ENCODE measurements around the gene CC2D2B.

CC2D2B gene

DNA sequence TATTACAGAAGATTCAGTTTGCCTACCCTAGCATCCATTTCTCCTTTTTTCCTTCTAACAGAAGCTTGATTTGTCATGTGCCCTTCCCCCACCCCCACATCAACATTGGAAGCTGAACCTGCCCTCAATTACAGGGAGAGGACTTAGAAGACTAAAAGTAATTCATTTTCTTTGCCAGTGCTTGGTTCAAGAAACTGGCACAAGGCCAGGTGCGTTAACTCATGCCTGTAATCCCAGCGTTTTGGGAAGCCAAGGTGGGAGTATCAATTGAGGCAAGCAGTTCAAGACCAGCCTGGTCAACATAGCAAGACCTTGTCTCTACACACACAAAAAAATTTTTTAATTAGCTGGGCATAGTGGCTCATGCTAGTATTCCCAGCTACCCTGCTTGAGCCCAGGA, 168.2 kb downstream of the CC2D2B start:
- H3K9me3 ChIP-seq (ENCODE audit: severe bottlenecking): no peaks in the 10 kb centered on the region
- DNase-seq: no peak

DNA sequence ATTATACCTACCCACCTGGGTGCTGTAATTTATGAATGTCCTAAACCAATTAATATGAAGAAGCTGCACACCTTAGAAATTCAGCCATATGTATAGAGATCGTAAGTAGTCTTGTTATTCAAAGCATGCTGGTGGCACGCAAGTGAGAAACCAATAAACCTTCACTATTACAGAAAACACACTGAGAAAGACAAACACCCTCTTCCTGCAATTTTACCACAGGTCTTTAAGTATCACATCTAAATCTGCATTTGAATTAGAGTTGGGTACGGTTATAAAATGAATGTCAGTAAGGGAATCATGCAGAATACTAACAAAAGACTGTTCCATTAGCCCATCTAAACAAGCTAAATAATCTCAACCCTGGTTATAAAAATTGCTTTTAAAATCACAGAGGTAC, 169.4 kb downstream of the CC2D2B start:
- no peaks in the 10 kb centered on the region for H3K36me3 ChIP-seq
- no peak overlapping the region for H3K4me3 ChIP-seq (ENCODE audit: low read depth, low read length)
- no peak overlapping the region for H3K27ac ChIP-seq
- TF ChIP-seq, protein P1, sequence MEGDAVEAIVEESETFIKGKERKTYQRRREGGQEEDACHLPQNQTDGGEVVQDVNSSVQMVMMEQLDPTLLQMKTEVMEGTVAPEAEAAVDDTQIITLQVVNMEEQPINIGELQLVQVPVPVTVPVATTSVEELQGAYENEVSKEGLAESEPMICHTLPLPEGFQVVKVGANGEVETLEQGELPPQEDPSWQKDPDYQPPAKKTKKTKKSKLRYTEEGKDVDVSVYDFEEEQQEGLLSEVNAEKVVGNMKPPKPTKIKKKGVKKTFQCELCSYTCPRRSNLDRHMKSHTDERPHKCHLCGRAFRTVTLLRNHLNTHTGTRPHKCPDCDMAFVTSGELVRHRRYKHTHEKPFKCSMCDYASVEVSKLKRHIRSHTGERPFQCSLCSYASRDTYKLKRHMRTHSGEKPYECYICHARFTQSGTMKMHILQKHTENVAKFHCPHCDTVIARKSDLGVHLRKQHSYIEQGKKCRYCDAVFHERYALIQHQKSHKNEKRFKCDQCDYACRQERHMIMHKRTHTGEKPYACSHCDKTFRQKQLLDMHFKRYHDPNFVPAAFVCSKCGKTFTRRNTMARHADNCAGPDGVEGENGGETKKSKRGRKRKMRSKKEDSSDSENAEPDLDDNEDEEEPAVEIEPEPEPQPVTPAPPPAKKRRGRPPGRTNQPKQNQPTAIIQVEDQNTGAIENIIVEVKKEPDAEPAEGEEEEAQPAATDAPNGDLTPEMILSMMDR (IDR thresholded peaks at IDR 0.05; ENCODE audit: low read depth, low read length): no peak
- H3K9me3 ChIP-seq (ENCODE audit: severe bottlenecking): no peaks in the 10 kb centered on the region
- no peak for DNase-seq
- H3K27me3 ChIP-seq (ENCODE audit: insufficient read depth, low read depth, severe bottlenecking): no peaks in the 10 kb centered on the region

More for the DNA sequence above, 168.2 kb downstream of the CC2D2B start:
- Histone ChIP-seq H3K27me3 (ENCODE audit: insufficient read depth, low read depth, severe bottlenecking) (no peaks in the 10 kb centered on the region), H3K36me3 (no peaks in the 10 kb centered on the region), H3K27ac (no peak overlapping the region), H3K4me3 (ENCODE audit: low read depth, low read length) (no peak overlapping the region)
- TF ChIP-seq, protein P1 (IDR thresholded peaks at IDR 0.05; ENCODE audit: low read depth, low read length): no peak

DNA sequence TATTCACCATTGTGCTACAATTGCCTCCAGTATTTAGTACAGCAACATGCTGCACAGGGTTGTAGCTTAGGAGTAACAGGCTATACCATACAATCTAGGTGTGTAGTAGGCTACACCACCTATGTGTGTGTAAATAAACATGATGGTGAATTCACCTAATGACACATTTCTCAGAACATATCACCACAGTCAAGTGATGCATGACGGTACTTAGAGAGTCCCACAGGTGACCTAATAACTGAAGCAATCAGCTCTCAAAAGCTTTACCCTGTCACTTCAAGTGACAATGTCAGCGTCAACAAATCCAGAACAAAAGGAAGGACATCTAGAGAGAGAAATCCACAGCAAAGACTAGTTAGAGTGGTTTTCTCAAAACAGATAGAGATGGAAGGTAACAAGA, 174.4 kb downstream of the CC2D2B start:
- TF ChIP-seq, protein P1 (IDR thresholded peaks at IDR 0.05; ENCODE audit: low read depth, low read length): no peak
- H3K9me3 ChIP-seq (ENCODE audit: severe bottlenecking): no peaks in the 10 kb centered on the region
- DNase-seq: no peak

More for the DNA sequence above, 174.4 kb downstream of the CC2D2B start:
- Histone ChIP-seq H3K27ac (no peak overlapping the region), H3K36me3 (no peaks in the 10 kb centered on the region), H3K27me3 (ENCODE audit: insufficient read depth, low read depth, severe bottlenecking) (no peaks in the 10 kb centered on the region), H3K4me3 (ENCODE audit: low read depth, low read length) (no peak overlapping the region)

Measured in WERI-Rb-1 (cell line).